ENCODE data around the gene SRSF9.

GRCh38 chr12:120515496-120515895 is 45.9 kb upstream of the SRSF9 start:
- no peak for TF ChIP-seq POLR2A (IDR thresholded peaks at IDR 0.05; ENCODE audit: low read depth, low read length)
- no peak for TF ChIP-seq POLR2AphosphoS5 (IDR thresholded peaks at IDR 0.05; ENCODE audit: low read depth, low read length)
- no peak for TF ChIP-seq TAF1 (IDR thresholded peaks at IDR 0.05; ENCODE audit: borderline replicate concordance, low read depth, low read length)

All from GM12892 (cell line).